Lung (tissue), 12 donors: ENCODE measurements around the gene CA12. TPM values are rescaled to one million over a fixed set of nuclear protein-coding genes. Genes with fewer than 3 reads are reported as not detected.

Experiments used
- ATAC-seq: fragments of 200-7000 bp; cut with Tn5 transposase; one replicate; pipeline ENCODE4 v1.9.1; 2020; ENCODE audit warnings: moderate number of reproducible peaks; ENCODE audit not compliant: insufficient read depth, low FRiP score
- DNase-seq, 3 donors: peaks; one replicate each; pipeline ENCODE4 v3.0.0-alpha.2; 2013 to 2017
- H3K27ac ChIP-seq, 2 donors: one replicate each; pipeline ENCODE4 v1.5.1; 2013; ENCODE audit warnings: mild to moderate bottlenecking in 2 of 2, moderate library complexity in 2 of 2, control low read depth in 1 of 2, inconsistent platforms in 1 of 2, low read depth in 1 of 2, low read length in 1 of 2
- H3K27me3 ChIP-seq, 3 donors: one replicate each; pipeline ENCODE4 v1.5.1; 2013; ENCODE audit warnings: low read length in 2 of 3; ENCODE audit not compliant: control insufficient read depth in 3 of 3, insufficient read depth in 3 of 3
- H3K36me3 ChIP-seq, 4 donors: one replicate each; pipeline ENCODE4 v1.5.1; 2013; ENCODE audit warnings: low read length in 4 of 4, mild to moderate bottlenecking in 1 of 4, moderate library complexity in 1 of 4; ENCODE audit not compliant: control insufficient read depth in 4 of 4, insufficient read depth in 4 of 4
- H3K4me1 ChIP-seq, 5 donors: one replicate each; pipeline ENCODE4 v1.5.1; 2013; ENCODE audit warnings: low read length in 5 of 5, mild to moderate bottlenecking in 2 of 5, moderate library complexity in 1 of 5; ENCODE audit not compliant: control insufficient read depth in 5 of 5, insufficient read depth in 5 of 5
- H3K4me3 ChIP-seq: one replicate; pipeline ENCODE4 v1.5.1; 2013; ENCODE audit warnings: mild to moderate bottlenecking, control low read depth, moderate library complexity
- H3K9ac ChIP-seq, 2 donors: one replicate each; pipeline ENCODE4 v1.5.1; 2013; ENCODE audit warnings: low read length in 2 of 2, control low read depth in 1 of 2; ENCODE audit not compliant: insufficient read depth in 1 of 2
- H3K9me3 ChIP-seq, 4 donors: one replicate each; pipeline ENCODE4 v1.5.1; 2013; ENCODE audit warnings: low read length in 3 of 4, mild to moderate bottlenecking in 1 of 4, moderate library complexity in 1 of 4; ENCODE audit not compliant: control insufficient read depth in 4 of 4, insufficient read depth in 3 of 4
- WGBS, 2 donors: extraction: QIAGEN DNeasy Blood & Tissue Kit; methylation state at CpG; one replicate each; pipeline ENCODE4 v1.1.7; 2013; 5-methylcytosine and 5-hydroxymethylcytosine counted together
- polyA plus RNA-seq, 2 donors: library from polyadenylated mRNA; stranded (reverse); fragments of 200-250 nt; gene quantifications; one replicate each; pipeline ENCODE4 v1.2.1, GENCODE V29; 2013
- total RNA-seq, 2 donors: library from RNA; depleted of rRNA in 1 of 2; stranded (reverse); fragments of >200 nt in 1 of 2; gene quantifications; one replicate each; pipeline ENCODE4 v1.2.1, GENCODE V29; 2014 to 2021
- TF ChIP-seq, protein P1 (sequence below): IDR thresholded peaks from 2 replicates; pipeline ENCODE4 v1.5.1; 2012; ENCODE audit warnings: mild to moderate bottlenecking; ENCODE audit errors: control extremely low read depth, extremely low read depth
- donor health status: control.
- donor health status: control.
- donor health status: Bipolar disorder and iron deficiency.
- donor health status: healthy.
- donor health status: DM: yes; HTN: yes; CAD: no.

Gene CA12
- total and polyA plus RNA-seq, 4 donors, result 2.2 to 46.8 (median 5.8) TPM

DNA sequence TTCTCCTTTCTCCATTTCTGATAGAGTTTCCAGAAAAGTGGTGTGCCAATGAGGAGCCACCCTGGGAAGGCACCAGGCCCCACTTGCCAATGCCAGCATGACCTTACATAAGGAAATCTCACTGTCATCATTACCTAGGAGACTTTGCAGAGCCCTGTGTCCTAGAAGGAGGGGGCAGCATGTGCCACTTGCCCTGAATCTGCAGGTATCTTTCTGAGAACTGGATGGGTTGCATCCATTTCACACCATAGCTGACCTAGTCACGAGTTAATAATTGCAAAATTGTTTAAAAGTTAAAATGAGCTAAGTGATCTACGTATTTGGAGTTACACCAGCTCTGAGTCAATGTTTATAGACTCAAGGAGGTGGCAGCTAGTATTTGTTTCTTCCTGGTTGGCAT lies 14.3 kb downstream of the CA12 start:
- Histone ChIP-seq H3K27me3 (no peaks in the 10 kb centered on the region), H3K36me3 (no peaks in the 10 kb centered on the region), H3K9ac (no peak overlapping the region), H3K4me1 (peaks cover 0 to 9% (median 2%) of the 10 kb centered on the region in 5 donors), H3K9me3 (no peaks in the 10 kb centered on the region), H3K4me3 (no peak overlapping the region), H3K27ac (peak overlapping the region in 1 of 2 donors; percentile 47)
- no peak for ATAC-seq
- WGBS, 2 donors, result 62 to 79% methylated on average over 2 of the region's 2 CpGs
- DNase-seq, result peak in 1 of 3 donors; percentile 33
- TF ChIP-seq, protein P1, sequence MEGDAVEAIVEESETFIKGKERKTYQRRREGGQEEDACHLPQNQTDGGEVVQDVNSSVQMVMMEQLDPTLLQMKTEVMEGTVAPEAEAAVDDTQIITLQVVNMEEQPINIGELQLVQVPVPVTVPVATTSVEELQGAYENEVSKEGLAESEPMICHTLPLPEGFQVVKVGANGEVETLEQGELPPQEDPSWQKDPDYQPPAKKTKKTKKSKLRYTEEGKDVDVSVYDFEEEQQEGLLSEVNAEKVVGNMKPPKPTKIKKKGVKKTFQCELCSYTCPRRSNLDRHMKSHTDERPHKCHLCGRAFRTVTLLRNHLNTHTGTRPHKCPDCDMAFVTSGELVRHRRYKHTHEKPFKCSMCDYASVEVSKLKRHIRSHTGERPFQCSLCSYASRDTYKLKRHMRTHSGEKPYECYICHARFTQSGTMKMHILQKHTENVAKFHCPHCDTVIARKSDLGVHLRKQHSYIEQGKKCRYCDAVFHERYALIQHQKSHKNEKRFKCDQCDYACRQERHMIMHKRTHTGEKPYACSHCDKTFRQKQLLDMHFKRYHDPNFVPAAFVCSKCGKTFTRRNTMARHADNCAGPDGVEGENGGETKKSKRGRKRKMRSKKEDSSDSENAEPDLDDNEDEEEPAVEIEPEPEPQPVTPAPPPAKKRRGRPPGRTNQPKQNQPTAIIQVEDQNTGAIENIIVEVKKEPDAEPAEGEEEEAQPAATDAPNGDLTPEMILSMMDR, result no peak

DNA sequence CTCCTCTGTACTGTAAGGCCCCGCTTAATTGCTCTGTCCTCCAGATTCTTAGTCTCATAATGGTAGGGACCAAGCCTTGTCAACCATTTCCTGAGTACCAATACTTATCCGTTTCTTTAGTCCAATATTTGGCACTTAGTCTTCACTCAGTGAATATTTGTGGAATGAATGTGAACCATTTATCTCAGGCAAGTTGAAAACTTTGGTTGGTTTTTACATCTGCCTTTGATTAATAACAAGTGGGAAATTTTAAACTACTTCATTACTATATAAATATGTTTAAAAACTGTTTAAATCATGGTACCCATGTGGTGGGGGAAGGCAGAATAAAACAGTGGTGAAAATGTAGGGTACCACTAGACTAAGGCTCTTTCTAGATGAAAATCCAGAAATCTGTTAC lies 15.2 kb downstream of the CA12 start:
- TF ChIP-seq, protein P1, result no peak
- WGBS, 2 donors, result 73 to 89% methylated on average over 2 of the region's 2 CpGs
- H3K4me1 ChIP-seq, result peaks cover 0 to 9% (median 4%) of the 10 kb centered on the region in 5 donors
- H3K9me3 ChIP-seq, result no peaks in the 10 kb centered on the region
- H3K9ac ChIP-seq, result no peak overlapping the region
- H3K27ac ChIP-seq, result no peak overlapping the region
- ATAC-seq, result no peak
- DNase-seq, result no peak
- H3K36me3 ChIP-seq, result no peaks in the 10 kb centered on the region
- H3K27me3 ChIP-seq, result no peaks in the 10 kb centered on the region
- no peak overlapping the region for H3K4me3 ChIP-seq

DNA sequence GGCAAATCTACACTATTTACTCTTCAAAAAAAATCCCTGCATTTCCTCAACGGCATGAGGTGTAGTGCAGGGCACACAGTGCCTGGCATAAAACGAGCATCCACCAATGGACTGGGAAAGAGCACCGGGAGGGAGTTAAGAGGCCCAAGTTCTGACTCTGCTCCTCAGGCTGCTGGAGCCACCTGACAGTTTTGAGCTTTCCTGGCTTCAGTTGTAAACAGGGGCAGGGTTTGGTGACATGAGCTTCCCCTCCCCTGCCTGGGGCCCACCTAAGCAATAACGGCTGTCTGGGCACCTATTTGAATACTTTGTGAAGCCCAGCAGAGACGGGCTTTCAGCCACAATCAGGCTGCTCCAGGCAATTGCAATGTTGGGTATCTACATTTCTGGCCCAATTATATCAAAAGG lies 16.4 kb downstream of the CA12 start:
- Histone ChIP-seq H3K27me3 (no peaks in the 10 kb centered on the region), H3K27ac (no peak overlapping the region), H3K4me3 (no peak overlapping the region), H3K4me1 (peaks cover 0 to 9% (median 4%) of the 10 kb centered on the region in 5 donors), H3K36me3 (no peaks in the 10 kb centered on the region), H3K9ac (no peak overlapping the region), H3K9me3 (no peaks in the 10 kb centered on the region)
- TF ChIP-seq, protein P1, result no peak
- no peak for DNase-seq
- 59 to 69% methylated on average over 5 of the region's 5 CpGs for WGBS, 2 donors
- no peak for ATAC-seq
